B cell (primary cell): ENCODE data around the gene EPM2A. TPM values are rescaled to one million over a fixed set of nuclear protein-coding genes. Genes with fewer than 3 reads are reported as not detected.

Experiments used
- ATAC-seq: fragments of 200-7000 bp; cut with Tn5 transposase; one replicate; pipeline ENCODE4 v1.10.0; 2021; ENCODE audit warnings: low read depth, mild to moderate bottlenecking, moderate number of reproducible peaks, moderate library complexity
- CTCF ChIA-PET: fragments of 350-600 bp; sonication (Branson Sonifier 250); formaldehyde crosslinking; loops from one replicate; lab custom pipeline; 2021; ENCODE audit warnings: antibody characterized with exemption, inconsistent platforms; lab: Charles Lee
- POLR2A ChIA-PET: fragments of 350-600 bp; sonication (Branson Sonifier 250); formaldehyde crosslinking; loops from one replicate; lab custom pipeline; 2021; ENCODE audit warnings: antibody characterized with exemption; lab: Charles Lee
- DNase-seq: peaks from one replicate; pipeline ENCODE4 v3.0.0; 2013
- H2AFZ ChIP-seq: 2 replicates; pipeline ENCODE4 v1.6.1; 2012; ENCODE audit warnings: mild to moderate bottlenecking, low read depth, low read length; ENCODE audit not compliant: insufficient read depth, poor library complexity, severe bottlenecking
- H3K27ac ChIP-seq, 2 donors: 1 replicate in 1 of 2; 2 replicates in 1 of 2; pipeline ENCODE4 v1.5.1; 2012 to 2013; ENCODE audit warnings: low read length in 2 of 2, mild to moderate bottlenecking in 2 of 2, moderate library complexity in 1 of 2
- H3K27me3 ChIP-seq, 4 experiments: fragments of 200-600 bp in 1 of 4; sonication (generic) in 1 of 4; replicated peaks in 1 of 4; 1 replicate in 2 of 4; 2 replicates in 2 of 4; pipeline versions ENCODE4 v1.6.1 to v1.7.0; 2013 to 2016; ENCODE audit warnings: low read length in 3 of 4, mild to moderate bottlenecking in 2 of 4, mixed read lengths in 1 of 4, moderate library complexity in 1 of 4; ENCODE audit not compliant: insufficient read depth in 4 of 4, control insufficient read depth in 3 of 4; ENCODE audit errors: control extremely low read depth in 1 of 4
- H3K36me3 ChIP-seq, 2 experiments: replicated peaks in 1 of 2; 1 replicate in 1 of 2; 2 replicates in 1 of 2; pipeline versions ENCODE4 v1.6.1 to v1.7.1; 2013; ENCODE audit warnings: low read length in 1 of 2; ENCODE audit not compliant: insufficient read depth in 2 of 2, control insufficient read depth in 1 of 2; ENCODE audit errors: control extremely low read depth in 1 of 2, extremely low read depth in 1 of 2
- H3K4me1 ChIP-seq, 2 donors: fragments of 200-600 bp in 1 of 2; sonication (generic) in 1 of 2; 1 replicate in 1 of 2; 2 replicates in 1 of 2; pipeline versions ENCODE4 v1.5.1 to v1.6.1; 2013 to 2017; ENCODE audit warnings: low read length in 2 of 2; ENCODE audit not compliant: control insufficient read depth in 2 of 2, insufficient read depth in 2 of 2
- H3K4me2 ChIP-seq: replicated peaks from 2 replicates; pipeline ENCODE3; 2012; ENCODE audit warnings: mild to moderate bottlenecking, low read depth, low read length; ENCODE audit not compliant: poor library complexity, severe bottlenecking
- H3K4me3 ChIP-seq, 5 experiments: fragments of 200-600 bp in 1 of 5; sonication (generic) in 1 of 5; 1 replicate in 3 of 5; 2 replicates in 2 of 5; pipeline versions ENCODE4 v1.5.1 to v1.7.0; 2011 to 2016; ENCODE audit warnings: low read length in 4 of 5, mild to moderate bottlenecking in 4 of 5, low read depth in 2 of 5, control low read depth in 1 of 5, moderate library complexity in 1 of 5; ENCODE audit not compliant: insufficient read depth in 1 of 5; ENCODE audit errors: control extremely low read depth in 1 of 5, extremely low read depth in 1 of 5
- H3K79me2 ChIP-seq: fragments of 200-600 bp; sonication (generic); one replicate; pipeline ENCODE4 v1.6.0; 2016; ENCODE audit warnings: low read length; ENCODE audit not compliant: control insufficient read depth, insufficient read depth
- H3K9ac ChIP-seq: fragments of 200-600 bp; sonication (generic); 2 replicates; pipeline ENCODE4 v1.6.1; 2017; ENCODE audit warnings: mild to moderate bottlenecking, low read length, moderate library complexity
- H3K9me3 ChIP-seq, 3 donors: one replicate each; pipeline versions ENCODE4 v1.6.1 to v1.7.1; 2013; ENCODE audit warnings: low read length in 2 of 3; ENCODE audit not compliant: control insufficient read depth in 2 of 3, insufficient read depth in 1 of 3; ENCODE audit errors: control extremely low read depth in 1 of 3
- H4K20me1 ChIP-seq: 2 replicates; pipeline ENCODE4 v1.6.0; 2012; ENCODE audit warnings: mild to moderate bottlenecking, low read length; ENCODE audit not compliant: insufficient read depth, control insufficient read depth, poor library complexity, severe bottlenecking
- H3K27ac Mint-ChIP-seq: one replicate; pipeline ENCODE4 v1.8.0; 2021; ENCODE audit warnings: mixed read lengths
- H3K27me3 Mint-ChIP-seq: one replicate; pipeline ENCODE4 v1.8.0; 2021; ENCODE audit warnings: mixed read lengths
- H3K4me1 Mint-ChIP-seq: one replicate; pipeline ENCODE4 v1.8.0; 2021; ENCODE audit warnings: mixed read lengths
- H3K4me3 Mint-ChIP-seq: one replicate; pipeline ENCODE4 v1.8.0; 2021; ENCODE audit warnings: mixed read lengths
- H3K9me3 Mint-ChIP-seq: one replicate; pipeline ENCODE4 v1.8.0; 2022; ENCODE audit warnings: mixed read lengths; ENCODE audit not compliant: insufficient read depth
- EZH2 ChIP-seq: IDR thresholded peaks from 2 replicates; pipeline ENCODE4 v1.6.1; 2012; ENCODE audit warnings: borderline replicate concordance, low read depth, mild to moderate bottlenecking, moderate library complexity, low read length; ENCODE audit not compliant: insufficient read depth, poor library complexity, severe bottlenecking
- WGBS: methylation state at CpG from one replicate; pipeline ENCODE4 v1.1.5; 2013; ENCODE audit warnings: missing lambda C conversion rate; ENCODE audit not compliant: insufficient coverage; 5-methylcytosine and 5-hydroxymethylcytosine counted together
- intact Hi-C: fragments of 100-400 bp; cut with micrococcal nuclease; formaldehyde crosslinking; loops from one replicate; pipeline ENCODE4 v1.10.0; 2022
- polyA plus RNA-seq: library from polyadenylated mRNA; depleted of rRNA; stranded (reverse); fragments of >200 nt; gene quantifications from 2 replicates; pipeline ENCODE4 v1.2.3, GENCODE V29; 2012
- total RNA-seq, 2 donors: library from RNA; stranded (reverse); fragments of 120-200 nt in 1 of 2; gene quantifications; 1 replicate in 1 of 2; 2 replicates in 1 of 2; pipeline versions ENCODE4 v1.2.3 to v1.2.4, GENCODE V29; 2013 to 2022
- TF ChIP-seq, protein P1 (sequence below): fragments of 200-600 bp; IDR thresholded peaks from one replicate; pipeline ENCODE4 v1.8.0; 2022; ENCODE audit warnings: antibody characterized with exemption, mild to moderate bottlenecking

Gene EPM2A
- total and polyA plus RNA-seq, 2 donors (not counting 1 experiment from before 2014, with no cell fraction given): 6.2 to 17.0 TPM

DNA sequence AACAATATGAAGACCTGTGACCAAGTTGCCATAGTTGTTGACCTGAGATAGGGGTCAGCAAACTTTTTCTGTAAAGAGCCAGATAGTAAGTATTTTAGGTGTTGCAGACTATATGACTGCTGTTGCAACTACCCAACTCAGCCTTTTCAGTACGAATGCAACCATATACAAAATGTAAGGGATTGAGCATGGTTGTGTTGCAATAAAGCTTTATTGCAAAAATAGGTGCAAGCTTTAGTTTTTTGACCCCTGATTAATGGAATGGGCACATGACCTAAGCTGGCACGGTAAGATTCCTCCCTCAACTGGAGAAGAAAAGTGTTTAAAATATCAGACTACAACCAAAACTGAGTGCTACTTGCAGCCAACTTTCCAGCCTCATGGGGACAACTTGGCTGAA is 17.3 kb upstream of the EPM2A start:
- no peaks in the 10 kb centered on the region for H3K9me3 ChIP-seq
- ChIA-PET POLR2A (no interaction called here), CTCF (no interaction called here)
- TF ChIP-seq, protein P1, sequence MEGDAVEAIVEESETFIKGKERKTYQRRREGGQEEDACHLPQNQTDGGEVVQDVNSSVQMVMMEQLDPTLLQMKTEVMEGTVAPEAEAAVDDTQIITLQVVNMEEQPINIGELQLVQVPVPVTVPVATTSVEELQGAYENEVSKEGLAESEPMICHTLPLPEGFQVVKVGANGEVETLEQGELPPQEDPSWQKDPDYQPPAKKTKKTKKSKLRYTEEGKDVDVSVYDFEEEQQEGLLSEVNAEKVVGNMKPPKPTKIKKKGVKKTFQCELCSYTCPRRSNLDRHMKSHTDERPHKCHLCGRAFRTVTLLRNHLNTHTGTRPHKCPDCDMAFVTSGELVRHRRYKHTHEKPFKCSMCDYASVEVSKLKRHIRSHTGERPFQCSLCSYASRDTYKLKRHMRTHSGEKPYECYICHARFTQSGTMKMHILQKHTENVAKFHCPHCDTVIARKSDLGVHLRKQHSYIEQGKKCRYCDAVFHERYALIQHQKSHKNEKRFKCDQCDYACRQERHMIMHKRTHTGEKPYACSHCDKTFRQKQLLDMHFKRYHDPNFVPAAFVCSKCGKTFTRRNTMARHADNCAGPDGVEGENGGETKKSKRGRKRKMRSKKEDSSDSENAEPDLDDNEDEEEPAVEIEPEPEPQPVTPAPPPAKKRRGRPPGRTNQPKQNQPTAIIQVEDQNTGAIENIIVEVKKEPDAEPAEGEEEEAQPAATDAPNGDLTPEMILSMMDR: no peak
- no peak for TF ChIP-seq EZH2
- H3K9ac ChIP-seq: no peak overlapping the region
- no peak for DNase-seq
- Mint-ChIP-seq H3K27me3 (no peaks in the 10 kb centered on the region), H3K9me3 (no peaks in the 10 kb centered on the region), H3K4me3 (no peak overlapping the region), H3K4me1 (no peaks in the 10 kb centered on the region), H3K27ac (no peak overlapping the region)
- no peaks in the 10 kb centered on the region for H3K79me2 ChIP-seq
- no peaks in the 10 kb centered on the region for H3K36me3 ChIP-seq
- ATAC-seq: no peak
- H4K20me1 ChIP-seq: no peaks in the 10 kb centered on the region
- H3K4me2 ChIP-seq: no peak overlapping the region
- no CpG with 5 or more reads among the region's 2 CpGs for WGBS
- no peaks in the 10 kb centered on the region for H3K27me3 ChIP-seq
- H3K27ac ChIP-seq: no peak overlapping the region
- H3K4me3 ChIP-seq: no peak overlapping the region
- intact Hi-C loops: no loop called here
- no peak overlapping the region for H2AFZ ChIP-seq
- H3K4me1 ChIP-seq: no peaks in the 10 kb centered on the region

DNA sequence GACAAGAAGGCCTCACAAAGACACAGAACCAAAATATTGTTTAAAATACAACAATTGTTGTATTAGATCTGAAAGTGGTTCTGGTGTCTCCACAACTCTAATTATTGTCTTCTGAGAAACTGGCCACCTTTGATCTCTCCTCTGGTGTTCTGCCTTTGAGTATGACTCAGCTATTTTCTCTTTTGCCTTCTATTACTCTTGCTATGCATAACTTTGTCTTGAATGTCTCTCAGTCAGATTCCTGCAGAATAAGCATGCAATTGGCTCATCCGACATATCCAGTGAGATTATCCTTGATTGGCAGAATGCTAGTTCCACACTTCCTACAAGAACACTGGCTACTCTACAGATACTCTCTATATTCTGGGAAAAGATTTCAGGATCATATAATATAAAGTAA is 14.3 kb upstream of the EPM2A start:
- no peaks in the 10 kb centered on the region for H3K79me2 ChIP-seq
- no peak overlapping the region for H3K4me3 ChIP-seq
- H3K9me3 Mint-ChIP-seq: no peaks in the 10 kb centered on the region
- H3K27ac ChIP-seq: no peak overlapping the region
- H3K4me3 Mint-ChIP-seq: no peak overlapping the region
- TF ChIP-seq, protein P1: no peak
- no peak for TF ChIP-seq EZH2
- H3K27me3 Mint-ChIP-seq: peaks cover 5% of the 10 kb centered on the region
- no peaks in the 10 kb centered on the region for H3K4me1 ChIP-seq
- H3K4me2 ChIP-seq: no peak overlapping the region
- ChIA-PET POLR2A (no interaction called here), CTCF (no interaction called here)
- H2AFZ ChIP-seq: no peak overlapping the region
- H3K27ac Mint-ChIP-seq: no peak overlapping the region
- ATAC-seq (no peak), DNase-seq (no peak)
- intact Hi-C loops: no loop called here
- no peaks in the 10 kb centered on the region for H3K27me3 ChIP-seq
- no peaks in the 10 kb centered on the region for H3K4me1 Mint-ChIP-seq
- H4K20me1 ChIP-seq: no peaks in the 10 kb centered on the region
- H3K9me3 ChIP-seq: no peaks in the 10 kb centered on the region
- no peaks in the 10 kb centered on the region for H3K36me3 ChIP-seq
- no peak overlapping the region for H3K9ac ChIP-seq
- no CpG with 5 or more reads among the region's 1 CpG for WGBS
